ENCODE measurements around the gene ATG4B.

The ATG4B gene

DNA sequence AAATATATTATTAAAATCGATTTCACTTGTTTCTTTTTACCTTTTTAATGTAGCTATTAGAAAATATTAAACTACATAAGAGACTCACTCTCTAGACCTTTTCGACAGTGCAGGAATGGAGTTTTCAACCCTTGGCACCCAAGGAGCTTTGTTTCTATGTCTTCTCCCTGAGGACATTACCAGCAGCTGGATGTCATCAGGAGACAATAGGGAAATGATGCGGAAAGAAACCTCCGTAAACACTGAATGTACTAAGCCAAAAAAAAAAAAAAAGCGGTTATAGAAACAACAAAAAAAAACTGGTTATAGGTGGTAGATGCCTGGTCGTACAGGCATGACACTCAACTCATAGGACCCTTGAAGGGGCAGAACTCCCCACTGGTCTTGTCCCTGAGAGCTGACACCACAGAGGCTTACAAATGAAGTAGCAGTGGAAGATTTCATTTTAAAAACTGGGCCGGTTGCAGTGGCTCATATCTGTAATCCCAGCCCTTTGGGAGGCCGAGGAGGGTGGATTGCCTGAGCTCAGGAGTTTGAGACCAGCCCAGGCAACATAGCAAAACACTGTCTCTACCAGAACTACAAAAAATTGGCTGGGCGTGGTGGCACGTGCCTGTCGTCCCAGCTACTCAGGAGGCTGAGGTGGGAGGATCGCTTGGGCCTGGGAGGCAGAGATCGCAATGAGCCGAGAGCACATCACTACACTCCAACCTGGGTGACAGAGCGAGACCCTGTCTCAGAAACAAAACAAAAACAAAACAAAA is 24.3 kb upstream of the ATG4B start:
- no peak for DNase-seq

DNA sequence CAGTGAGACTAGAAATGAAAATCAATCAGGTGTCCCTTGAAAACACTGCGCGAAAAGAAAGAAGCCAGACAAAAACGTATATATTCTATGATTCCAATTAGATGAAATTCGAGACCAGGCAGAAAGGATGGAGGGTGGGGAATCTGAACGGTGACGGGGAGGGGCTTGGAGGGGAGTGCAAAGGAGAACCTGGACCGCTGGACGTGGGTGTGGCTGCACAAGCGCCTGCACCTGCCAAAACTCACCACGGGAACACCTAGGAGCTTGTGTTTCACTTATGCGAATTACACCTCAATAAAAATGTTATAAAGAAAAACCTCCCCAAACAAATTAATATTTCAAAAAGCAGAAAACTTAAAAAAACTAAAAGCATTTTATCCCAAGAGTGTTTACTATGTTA is 22.5 kb upstream of the ATG4B start:
- DNase-seq = no peak

DNA sequence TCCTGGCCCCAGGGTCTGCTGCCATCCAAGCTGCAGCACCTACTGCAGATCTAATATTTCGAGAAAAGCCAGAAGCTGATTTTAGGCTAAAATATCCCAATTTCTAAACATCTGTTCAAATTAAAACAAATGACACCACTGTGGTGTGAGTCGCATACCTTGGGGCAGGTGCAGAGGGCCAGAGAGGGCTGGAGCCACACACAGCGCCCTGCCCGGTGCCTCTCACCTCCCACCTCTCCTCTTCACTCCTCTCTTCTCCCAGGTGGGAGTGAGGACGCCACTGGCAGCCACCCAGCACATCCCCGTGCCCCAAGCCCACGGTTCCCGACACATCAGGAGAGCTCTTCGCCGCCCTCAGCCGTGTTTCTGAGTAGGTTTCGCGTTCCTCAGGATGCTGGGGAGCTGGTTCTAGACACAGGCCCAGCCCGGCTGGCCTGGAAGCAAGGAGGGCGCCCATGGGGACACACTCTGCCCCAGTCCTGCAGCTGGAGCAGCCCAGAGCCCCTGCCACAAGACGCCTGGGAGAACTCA is 21.9 kb upstream of the ATG4B start:
- no peak for DNase-seq

DNA sequence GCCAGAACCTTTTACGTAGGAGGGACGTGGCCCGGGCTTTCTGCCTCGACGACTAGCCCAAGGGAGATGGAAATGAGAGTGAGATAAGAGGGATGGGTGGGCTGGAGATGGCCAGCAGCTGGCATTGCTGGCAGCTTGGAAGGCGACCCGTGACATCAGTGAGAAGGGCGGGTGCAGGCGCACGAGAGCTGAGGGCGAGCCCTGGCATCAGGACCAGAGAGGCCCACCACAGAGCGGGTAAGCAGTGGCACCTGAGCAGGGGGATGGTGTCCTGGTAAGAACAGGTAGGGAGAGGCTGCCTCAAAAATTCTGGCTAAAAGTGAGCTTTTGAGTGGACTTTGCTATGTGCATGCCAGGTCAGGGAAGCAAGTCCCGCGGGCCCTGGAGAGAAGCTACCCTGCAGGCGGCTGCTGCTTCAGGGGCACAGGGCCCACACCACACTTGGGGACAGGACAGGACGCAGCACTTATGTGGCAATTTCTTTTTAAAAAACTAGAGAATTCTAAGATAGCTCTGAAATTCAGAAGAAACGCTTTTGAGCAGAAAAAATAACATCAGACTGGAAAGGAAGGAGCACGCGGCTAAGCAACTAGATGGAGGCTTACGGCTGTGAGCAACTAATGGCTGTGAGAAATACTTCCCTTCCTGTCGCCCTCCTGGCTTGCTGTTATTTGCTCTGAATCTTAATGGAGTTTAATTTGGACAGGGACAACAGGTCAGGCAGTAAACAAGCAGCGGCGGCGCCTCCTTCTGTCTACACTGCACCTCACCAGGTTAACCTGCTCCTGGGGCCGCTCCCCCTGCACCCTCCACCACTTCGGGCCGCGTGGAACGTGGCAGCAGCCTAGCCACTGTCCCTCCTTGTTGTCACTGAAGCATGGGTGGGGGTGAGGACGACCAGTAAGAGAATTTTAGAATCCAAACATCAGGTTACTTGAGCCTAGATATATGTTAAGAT is 21.0 kb upstream of the ATG4B start:
- DNase-seq = no peak

DNA sequence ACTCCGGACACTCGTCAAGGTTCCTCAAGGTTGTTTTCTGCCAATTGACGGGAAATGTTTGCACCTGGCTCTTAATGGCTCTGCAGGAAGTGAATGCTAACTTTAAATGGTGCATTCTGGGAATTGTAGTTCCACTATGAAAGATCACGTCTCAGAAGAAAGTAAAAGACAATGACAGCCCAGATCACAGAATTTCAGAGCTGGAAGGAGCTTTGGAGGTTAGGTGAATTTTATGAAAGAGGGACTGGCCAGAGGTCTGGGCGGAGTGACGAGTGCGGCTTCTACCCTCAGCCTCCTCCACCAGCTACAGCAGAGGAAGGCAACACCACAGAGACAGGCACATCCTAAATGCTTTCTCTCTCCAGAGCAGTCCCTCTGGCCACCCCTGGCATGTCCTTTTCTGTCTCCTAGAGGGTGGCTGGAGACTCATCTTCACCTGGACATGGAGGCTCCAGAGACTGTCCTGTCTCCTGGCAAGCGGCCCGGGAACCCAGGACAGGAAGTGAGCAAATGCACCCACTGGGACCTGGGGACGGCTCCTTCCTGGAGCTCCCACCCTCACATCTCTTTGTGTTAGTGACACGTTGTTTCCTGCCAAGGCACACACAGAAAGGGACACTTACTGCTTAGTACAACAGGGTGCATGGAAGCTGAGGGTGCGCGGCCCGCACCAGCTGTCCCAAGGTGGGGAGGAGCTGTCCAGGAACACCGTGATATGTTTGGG is 19.9 kb upstream of the ATG4B start:
- no peak for DNase-seq

DNA sequence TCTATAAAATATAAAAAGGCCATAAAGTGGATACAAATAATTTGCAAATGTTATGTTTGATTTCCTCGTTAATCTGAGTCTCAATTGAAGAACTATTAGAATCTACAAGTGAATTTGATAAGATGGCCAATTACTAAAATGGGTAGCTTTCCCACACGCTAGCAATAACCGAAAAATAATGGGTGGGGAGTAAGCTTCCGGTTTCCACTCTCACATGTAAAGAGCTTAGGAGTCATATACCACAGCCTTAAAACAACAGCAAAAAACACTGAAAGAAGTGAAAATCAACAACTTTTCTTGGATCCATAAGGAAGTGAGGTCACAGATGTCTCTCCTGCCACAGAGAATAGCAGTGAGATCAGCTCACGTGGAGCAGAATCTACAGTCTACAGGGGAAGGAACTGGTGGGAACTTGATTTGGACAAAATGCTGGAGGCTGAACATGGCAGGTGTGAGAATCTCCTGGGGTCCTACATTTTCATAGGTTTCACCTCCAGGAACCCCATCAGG is 19.1 kb upstream of the ATG4B start:
- no peak for DNase-seq

DNA sequence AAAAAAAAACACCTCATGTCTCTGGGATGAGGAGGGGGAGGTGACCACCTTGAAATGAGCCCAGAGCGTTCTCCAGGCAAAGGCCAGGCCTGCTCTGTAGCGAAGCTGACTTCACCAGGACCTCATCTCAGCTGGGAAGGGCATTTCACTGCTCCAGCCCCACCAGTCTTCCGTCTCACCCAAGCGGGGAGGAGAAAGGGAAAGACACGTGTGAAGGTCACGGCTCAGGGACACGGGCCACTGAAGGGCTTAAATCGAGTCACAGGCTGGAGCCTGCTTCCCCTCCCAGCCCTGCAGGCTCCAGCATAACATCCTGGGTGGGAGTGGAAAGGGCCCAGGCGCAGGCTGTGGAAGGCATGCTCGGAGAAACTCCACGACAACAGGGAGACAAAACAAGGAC is 18.7 kb upstream of the ATG4B start:
- DNase-seq = no peak

DNA sequence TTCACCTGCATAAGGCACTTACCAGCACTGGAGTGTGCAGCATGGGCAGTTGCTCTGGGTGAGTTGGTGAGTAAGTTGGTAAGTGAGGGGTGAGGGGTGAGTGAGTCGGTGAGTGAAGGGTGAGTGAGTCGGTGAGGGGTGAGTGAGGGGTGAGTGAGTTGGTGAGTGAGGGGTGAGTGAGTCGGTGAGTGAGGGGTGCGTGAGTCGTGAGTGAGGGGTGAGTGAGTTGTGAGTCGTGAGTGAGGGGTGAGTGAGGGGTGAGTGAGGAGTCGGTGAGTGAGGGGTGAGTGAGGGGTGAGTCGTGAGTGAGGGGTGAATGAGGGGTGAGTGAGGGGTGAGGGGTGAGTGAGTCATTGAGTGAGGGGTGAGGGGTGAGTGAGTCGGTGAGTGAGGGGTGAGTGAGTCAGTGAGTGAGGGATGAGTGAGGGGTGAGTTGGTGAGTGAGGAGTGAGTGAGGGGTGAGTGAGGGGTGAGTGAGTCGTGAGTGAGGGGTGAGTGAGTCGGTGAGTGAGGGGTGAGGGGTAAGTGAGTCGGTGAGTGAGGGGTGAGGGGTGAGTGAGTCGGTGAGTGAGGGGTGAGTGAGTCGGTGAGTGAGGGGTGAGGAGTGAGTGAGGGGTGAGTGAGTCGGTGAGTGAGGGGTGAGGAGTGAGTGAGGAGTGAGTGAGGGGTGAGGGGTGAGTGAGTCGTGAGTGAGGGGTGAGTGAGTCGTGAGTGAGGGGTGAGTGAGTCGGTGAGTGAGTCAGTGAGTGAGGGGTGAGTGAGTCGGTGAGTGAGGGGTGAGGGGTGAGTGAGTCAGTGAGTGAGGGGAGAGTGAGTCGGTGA is 17.7 kb upstream of the ATG4B start:
- DNase-seq = no peak

DNA sequence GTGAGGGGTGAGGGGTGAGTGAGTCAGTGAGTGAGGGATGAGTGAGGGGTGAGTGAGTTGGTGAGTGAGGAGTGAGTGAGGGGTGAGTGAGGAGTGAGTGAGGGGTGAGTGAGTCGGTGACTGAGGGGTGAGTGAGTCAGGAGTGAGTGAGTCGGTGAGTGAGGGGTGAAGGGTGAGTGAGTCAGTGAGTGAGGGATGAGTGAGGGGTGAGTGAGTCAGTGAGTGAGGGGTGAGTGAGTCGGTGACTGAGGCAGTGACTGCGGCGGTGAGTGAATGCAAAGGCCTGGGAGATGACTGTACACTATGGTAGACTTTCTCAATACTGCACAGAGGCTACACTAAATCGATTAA is 17.1 kb upstream of the ATG4B start:
- no peak for DNase-seq

DNA sequence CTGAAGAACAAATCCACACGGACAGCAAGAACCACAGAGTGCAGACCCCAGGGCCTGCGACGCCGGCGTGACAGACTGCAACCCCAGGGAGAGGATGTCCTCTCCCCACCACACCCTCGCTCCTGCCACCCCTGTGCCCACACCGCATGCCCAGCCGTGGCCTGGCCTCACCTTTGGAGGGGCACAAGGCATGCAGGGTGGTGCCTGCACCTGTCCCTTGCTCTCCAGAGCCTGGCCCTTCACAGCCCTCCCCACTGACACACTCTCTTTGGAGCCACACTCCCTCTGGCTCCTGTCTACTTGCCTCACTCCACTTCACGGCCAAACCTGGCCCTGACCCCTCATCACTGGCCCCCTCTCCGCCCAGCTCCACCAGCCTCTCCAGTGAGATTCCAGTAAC is 9.8 kb upstream of the ATG4B start:
- no peak for DNase-seq

DNA sequence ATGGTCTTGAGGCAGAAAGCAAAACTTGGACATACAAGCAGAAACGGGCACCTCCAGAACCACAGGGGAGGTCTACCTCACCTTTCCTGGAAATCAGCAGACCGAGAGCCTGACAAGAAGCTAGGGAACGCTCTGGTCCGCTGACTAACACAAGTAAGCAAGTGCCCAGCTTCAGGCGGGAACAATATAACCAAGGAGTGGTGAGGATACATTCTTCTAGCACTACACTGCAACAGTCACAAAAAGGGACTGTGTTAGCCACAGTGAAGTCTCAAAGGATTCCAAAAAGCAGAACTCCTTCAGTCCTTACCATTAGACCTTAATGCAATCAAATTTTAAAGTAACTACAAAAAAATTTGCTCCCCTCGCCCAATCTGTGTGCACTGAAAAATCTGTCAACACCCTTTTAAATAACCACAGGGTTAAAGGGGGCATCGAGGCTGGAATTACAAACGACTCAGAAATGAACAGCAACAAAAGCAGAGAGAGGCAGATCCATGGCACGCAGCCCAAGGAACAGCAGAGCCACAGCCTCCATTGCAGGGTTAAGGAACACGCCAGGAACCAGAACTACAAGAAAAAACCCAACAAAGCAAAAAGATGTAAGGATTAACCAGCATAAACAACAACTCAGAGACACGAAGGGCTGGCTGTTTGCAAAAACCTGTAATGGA is 7.6 kb upstream of the ATG4B start:
- DNase-seq = no peak

DNA sequence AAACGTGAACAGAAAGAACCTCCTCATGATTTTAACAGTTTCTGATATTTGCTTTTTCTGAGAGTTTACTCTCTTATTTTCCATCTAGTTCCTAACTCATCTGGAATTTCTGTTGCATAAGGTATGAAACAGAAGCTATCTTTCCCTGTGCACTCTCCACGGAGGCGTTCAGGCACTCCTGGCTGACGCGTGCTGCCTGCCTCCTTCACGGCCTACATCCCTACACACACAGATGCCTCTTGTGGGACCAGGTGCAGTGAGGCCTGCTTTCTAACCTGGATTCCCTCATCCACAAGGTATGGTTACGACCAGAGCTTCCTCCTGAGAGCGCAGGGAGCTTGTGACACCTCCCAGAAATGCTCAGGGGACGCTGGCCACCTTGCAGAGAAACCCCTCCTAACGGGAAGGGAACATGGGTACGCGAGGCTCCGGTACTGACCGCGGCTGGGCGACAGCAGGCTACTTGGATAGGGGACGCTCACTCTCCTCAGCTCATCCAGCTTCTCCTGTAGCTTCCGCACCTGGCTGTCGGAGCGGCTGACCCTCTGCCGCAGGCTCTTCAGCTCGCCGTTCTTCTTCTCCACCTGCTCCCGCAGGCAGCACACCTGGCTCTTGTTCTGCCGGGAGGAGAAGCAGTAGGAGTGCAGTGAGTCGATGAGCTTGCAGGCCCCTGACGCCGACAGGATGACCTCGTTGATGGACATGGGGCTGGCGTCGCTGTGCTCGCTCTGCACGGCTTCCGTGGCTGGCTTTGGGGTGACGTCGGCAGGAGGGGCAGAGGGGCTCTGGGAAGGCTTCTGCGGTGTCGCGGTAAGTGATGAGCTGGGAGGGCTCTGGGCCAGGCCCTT is 4.8 kb upstream of the ATG4B start:
- no peak for DNase-seq

DNA sequence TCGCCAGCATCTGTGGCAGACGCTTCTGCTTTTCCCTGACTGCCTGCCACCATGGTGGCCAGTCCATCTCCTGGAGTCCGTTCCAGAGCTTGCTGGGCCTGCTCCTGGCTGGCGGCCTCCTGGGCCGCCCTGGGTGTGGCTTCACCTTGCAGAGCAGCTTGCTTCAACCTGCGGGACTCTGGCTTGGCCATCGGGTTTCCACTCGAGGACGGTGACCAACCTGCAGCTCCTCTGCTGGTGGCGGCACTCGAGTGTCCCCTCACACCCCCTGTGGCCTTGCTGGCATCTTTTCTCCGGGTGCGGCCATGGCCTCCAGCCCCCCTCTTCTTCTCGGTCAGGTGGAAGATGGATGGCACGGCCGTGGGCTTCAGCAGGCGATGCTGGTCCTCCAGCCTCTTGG is 3.9 kb upstream of the ATG4B start:
- no peak for DNase-seq

DNA sequence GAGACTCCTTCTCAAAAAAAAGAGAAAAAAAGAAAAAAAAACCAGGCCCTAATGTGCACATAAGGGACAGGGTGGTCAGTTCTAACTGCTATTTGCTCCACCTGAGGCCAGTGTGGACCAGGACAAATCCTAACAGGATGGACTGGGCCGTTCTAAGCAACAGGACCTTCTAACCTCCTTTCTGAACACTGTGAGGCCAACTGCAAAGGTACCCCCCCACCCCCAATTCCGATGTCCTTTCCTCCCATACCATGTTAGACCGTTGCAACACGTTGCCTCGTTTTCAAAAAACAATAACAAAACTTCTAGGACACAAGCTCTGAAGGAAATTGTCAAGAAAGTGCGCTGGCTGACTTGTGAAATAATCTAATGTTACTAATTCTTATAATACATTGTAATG is 1.7 kb upstream of the ATG4B start:
- no peak for DNase-seq

DNA sequence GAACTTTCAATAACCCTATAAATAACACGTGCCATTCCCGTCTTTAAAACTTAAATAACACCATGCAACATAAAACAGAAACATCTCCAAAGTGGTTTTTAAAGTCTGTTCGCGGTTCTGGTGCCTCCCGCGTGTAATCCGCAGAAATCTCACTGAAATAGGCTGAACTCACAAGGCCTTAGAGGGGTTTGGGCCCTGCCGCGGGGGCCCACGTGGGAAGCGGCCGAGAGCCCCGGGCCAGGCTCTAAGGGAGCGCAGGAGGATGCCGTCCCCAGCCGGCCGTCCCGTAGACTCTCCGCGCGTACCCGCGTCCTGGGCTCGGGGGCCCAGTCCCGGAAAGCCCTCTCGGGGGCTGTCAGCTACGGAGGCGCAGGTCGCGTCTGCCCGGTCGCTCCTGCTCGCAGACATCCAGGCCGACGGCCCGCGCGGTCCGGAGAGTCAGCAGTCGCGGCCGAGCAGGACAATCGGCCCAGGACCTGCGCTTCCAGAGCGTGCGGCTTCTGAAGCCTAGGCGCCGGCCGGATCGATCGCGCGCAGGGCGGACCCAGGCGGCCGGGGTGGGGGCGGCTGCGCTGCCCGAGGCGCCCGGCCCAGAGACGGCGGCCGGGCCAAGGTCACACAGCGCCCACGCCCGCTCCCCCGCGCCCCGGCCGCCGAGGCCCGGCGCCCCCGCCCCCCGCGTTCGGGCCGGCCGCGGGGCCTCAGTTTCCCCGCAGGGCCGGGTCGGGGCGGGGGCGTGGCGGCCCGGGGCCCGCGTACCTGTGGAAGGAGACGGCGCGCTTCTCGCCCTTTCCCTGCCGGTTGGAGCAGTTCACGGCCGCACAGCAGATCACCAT is 1.1 kb upstream of the ATG4B start:
- DNase-seq = no peak

DNA sequence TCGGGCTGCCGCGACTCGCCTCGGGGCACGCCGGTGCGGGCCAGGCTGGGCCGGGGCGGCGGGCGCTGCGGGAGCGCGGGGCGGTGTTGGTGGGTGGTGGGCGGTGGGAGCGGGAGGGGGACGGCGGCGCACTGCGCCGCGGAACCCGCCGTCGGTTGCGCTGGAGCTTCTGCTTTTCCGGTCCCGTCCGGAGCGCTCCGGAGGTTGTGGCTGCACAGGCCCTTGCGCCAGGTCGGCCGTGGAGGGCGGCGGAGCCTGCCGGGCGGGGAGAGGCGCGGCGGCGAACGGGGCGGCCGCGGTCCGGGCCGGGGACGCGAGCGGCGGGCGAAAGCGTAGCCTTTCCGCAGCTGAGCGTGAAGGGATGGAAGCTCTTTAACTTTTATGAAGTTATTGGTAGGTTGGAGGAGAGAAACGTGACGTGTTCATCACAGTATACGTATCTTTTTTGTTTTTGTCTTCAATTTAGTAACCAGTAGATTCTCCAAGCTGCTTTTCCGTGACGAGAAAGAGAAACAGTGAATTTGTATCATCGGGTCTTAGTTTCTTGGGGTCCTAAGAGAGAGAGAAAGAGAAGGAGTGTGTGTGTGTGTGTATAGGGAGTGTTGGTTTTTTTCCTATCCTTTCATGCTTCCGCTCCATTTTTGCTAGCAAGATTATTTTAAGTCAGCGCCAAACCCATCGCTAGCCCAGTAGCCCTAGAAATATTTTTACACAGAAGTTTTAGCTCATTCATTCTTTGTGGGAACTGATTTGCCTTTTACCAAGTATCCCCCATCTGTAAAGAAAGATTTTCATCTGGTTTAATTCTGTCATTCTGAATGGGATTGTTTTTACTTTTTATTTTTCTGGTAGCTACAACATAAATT is 535 bp downstream of the ATG4B start:
- DNase-seq = no peak

DNA sequence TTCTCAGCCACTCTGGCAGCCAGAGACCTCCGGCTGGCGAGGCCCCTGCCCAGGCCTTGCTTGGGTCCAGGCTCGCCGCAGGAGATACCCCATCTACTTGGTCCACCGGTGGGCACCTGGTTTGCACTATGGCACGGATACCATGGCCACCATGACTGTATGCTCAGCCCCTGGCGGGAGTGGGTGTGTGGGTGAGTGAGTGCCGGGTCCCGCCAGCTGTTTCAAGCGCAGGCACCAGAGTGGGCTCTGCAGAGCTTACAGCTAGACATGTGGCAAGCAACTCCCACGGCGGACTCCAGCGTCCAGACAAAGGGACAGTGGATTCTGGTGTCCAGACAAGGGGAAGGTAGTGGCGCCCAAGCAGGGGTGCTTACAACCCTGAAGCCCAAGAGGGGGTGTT is 1.4 kb downstream of the ATG4B start:
- DNase-seq = no peak

DNA sequence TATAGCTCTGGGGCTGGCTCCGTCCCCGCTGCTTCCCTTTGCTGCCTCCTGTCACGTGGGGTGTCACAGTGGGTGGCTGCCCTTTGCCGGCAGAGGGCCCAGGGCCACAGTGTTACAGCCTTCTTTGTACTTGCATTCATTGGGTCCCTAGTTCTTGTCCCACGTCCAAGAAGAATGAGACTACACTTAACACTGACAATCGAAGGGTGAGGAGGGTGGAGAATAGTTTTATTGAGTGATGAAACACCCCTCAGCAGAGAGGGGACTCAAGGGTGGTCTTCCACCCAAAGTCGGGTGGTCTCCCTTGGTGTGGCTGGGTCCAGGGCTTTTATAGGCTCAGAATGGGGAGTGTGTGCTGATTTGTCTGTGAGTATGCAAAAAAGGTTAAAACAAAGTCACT is 1.9 kb downstream of the ATG4B start:
- DNase-seq = no peak

Data from NCI-H2227 treated with DMSO at 0.1 percent for 48 hours (cell line).